ENCODE data around the gene LCMT2.

Gene LCMT2

GRCh38 chr15:43347114-43347513 is 16.7 kb upstream of the LCMT2 start:
- H3K9ac ChIP-seq (ENCODE audit: low read depth in 1 of 2, low read length in 2 of 2): no peak overlapping the region
- no peak overlapping the region for H3K27ac ChIP-seq (ENCODE audit: low read depth in 2 of 2, low read length in 2 of 2)
- peaks cover 15 to 34% of the 10 kb centered on the region in 2 donors for H3K36me3 ChIP-seq (ENCODE audit: control insufficient read depth in 2 of 2, insufficient read depth in 2 of 2, low read length in 2 of 2)
- H3K9me3 ChIP-seq (ENCODE audit: control insufficient read depth in 2 of 2, low read length in 2 of 2): no peaks in the 10 kb centered on the region
- H3K4me1 ChIP-seq (ENCODE audit: control insufficient read depth in 2 of 2, insufficient read depth in 2 of 2, low read length in 2 of 2): no peaks in the 10 kb centered on the region
- no peak overlapping the region for H3K4me3 ChIP-seq (ENCODE audit: low read length in 2 of 2)
- H3K27me3 ChIP-seq (ENCODE audit: control insufficient read depth in 2 of 2, insufficient read depth in 2 of 2, low read length in 2 of 2): no peaks in the 10 kb centered on the region

GRCh38 chr15:43346305-43346704 is 15.9 kb upstream of the LCMT2 start:
- Histone ChIP-seq H3K9ac (ENCODE audit: low read depth in 1 of 2, low read length in 2 of 2) (no peak overlapping the region), H3K27me3 (ENCODE audit: control insufficient read depth in 2 of 2, insufficient read depth in 2 of 2, low read length in 2 of 2) (no peaks in the 10 kb centered on the region), H3K36me3 (ENCODE audit: control insufficient read depth in 2 of 2, insufficient read depth in 2 of 2, low read length in 2 of 2) (peaks cover 15 to 29% of the 10 kb centered on the region in 2 donors), H3K4me1 (ENCODE audit: control insufficient read depth in 2 of 2, insufficient read depth in 2 of 2, low read length in 2 of 2) (no peaks in the 10 kb centered on the region), H3K9me3 (ENCODE audit: control insufficient read depth in 2 of 2, low read length in 2 of 2) (no peaks in the 10 kb centered on the region), H3K27ac (ENCODE audit: low read depth in 2 of 2, low read length in 2 of 2) (no peak overlapping the region), H3K4me3 (ENCODE audit: low read length in 2 of 2) (no peak overlapping the region)

- Histone ChIP-seq H3K4me1 (ENCODE audit: control insufficient read depth in 2 of 2, insufficient read depth in 2 of 2, low read length in 2 of 2) (peaks cover 13 to 19% of the 10 kb centered on the region in 2 donors), H3K36me3 (ENCODE audit: control insufficient read depth in 2 of 2, insufficient read depth in 2 of 2, low read length in 2 of 2) (peaks cover 2 to 3% of the 10 kb centered on the region in 2 donors), H3K9ac (ENCODE audit: low read depth in 1 of 2, low read length in 2 of 2) (peak overlapping the region; percentile 71 to 73)
Measured at GRCh38 chr15:43330780-43331087, 361 bp upstream of the LCMT2 start.

GRCh38 chr15:43329217-43329959 is 985 bp downstream of the LCMT2 start:
- Histone ChIP-seq H3K27ac (ENCODE audit: low read depth in 2 of 2, low read length in 2 of 2) (peak overlapping the region; percentile 94 to 97), H3K9me3 (ENCODE audit: control insufficient read depth in 2 of 2, low read length in 2 of 2) (no peaks in the 10 kb centered on the region), H3K4me3 (ENCODE audit: low read length in 2 of 2) (peak overlapping the region; percentile 89), H3K27me3 (ENCODE audit: control insufficient read depth in 2 of 2, insufficient read depth in 2 of 2, low read length in 2 of 2) (no peaks in the 10 kb centered on the region), H3K9ac (ENCODE audit: low read depth in 1 of 2, low read length in 2 of 2) (peak overlapping the region; percentile 71 to 73), H3K36me3 (ENCODE audit: control insufficient read depth in 2 of 2, insufficient read depth in 2 of 2, low read length in 2 of 2) (peaks cover 2 to 3% of the 10 kb centered on the region in 2 donors), H3K4me1 (ENCODE audit: control insufficient read depth in 2 of 2, insufficient read depth in 2 of 2, low read length in 2 of 2) (peaks cover 13 to 19% of the 10 kb centered on the region in 2 donors)

More at GRCh38 chr15:43330780-43331087, 361 bp upstream of the LCMT2 start:
- Histone ChIP-seq H3K27ac (ENCODE audit: low read depth in 2 of 2, low read length in 2 of 2) (peak overlapping the region; percentile 94 to 97), H3K27me3 (ENCODE audit: control insufficient read depth in 2 of 2, insufficient read depth in 2 of 2, low read length in 2 of 2) (no peaks in the 10 kb centered on the region), H3K4me3 (ENCODE audit: low read length in 2 of 2) (peak overlapping the region; percentile 89), H3K9me3 (ENCODE audit: control insufficient read depth in 2 of 2, low read length in 2 of 2) (no peaks in the 10 kb centered on the region)

DNA sequence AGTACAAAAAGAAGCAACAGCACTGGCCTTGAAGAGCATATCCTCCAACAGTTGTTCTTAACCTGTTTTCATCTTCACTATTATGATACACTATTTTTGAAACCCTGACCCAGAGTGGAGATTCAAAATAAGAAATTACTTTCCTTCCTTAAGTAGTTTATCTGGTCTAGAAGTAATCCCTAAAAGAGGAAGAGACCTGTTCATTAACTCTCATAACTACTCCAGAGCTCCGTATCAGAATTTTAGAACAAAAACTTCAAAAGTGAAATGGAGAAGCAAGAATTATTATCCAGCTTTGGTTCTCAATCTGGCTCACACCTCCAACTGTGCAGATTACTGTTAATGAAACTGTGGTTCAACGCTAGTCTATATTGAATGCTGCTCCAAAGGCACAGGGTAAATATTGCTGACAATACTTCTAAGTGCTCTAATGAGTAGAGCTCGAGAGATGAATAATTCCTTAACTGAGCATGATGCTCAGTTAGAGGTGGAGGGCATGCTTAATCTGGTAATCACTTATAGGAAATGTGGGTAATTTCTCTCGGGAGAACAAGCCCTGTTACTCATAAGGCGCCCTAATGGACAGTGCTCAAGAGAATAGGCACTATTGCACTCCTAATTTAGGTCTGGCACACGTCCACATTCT is 5.2 kb downstream of the LCMT2 start:
- peaks cover 0 to 3% of the 10 kb centered on the region in 2 donors for H3K36me3 ChIP-seq (ENCODE audit: control insufficient read depth in 2 of 2, insufficient read depth in 2 of 2, low read length in 2 of 2)

GRCh38 chr15:43318990-43319771 is 11.2 kb downstream of the LCMT2 start:
- Histone ChIP-seq H3K9ac (ENCODE audit: low read depth in 1 of 2, low read length in 2 of 2) (no peak overlapping the region), H3K36me3 (ENCODE audit: control insufficient read depth in 2 of 2, insufficient read depth in 2 of 2, low read length in 2 of 2) (no peaks in the 10 kb centered on the region), H3K4me3 (ENCODE audit: low read length in 2 of 2) (no peak overlapping the region), H3K27me3 (ENCODE audit: control insufficient read depth in 2 of 2, insufficient read depth in 2 of 2, low read length in 2 of 2) (no peaks in the 10 kb centered on the region), H3K4me1 (ENCODE audit: control insufficient read depth in 2 of 2, insufficient read depth in 2 of 2, low read length in 2 of 2) (no peaks in the 10 kb centered on the region), H3K9me3 (ENCODE audit: control insufficient read depth in 2 of 2, low read length in 2 of 2) (no peaks in the 10 kb centered on the region), H3K27ac (ENCODE audit: low read depth in 2 of 2, low read length in 2 of 2) (no peak overlapping the region)

More for the DNA sequence above, 5.2 kb downstream of the LCMT2 start:
- Histone ChIP-seq H3K9me3 (ENCODE audit: control insufficient read depth in 2 of 2, low read length in 2 of 2) (no peaks in the 10 kb centered on the region), H3K4me3 (ENCODE audit: low read length in 2 of 2) (no peak overlapping the region), H3K9ac (ENCODE audit: low read depth in 1 of 2, low read length in 2 of 2) (no peak overlapping the region), H3K27me3 (ENCODE audit: control insufficient read depth in 2 of 2, insufficient read depth in 2 of 2, low read length in 2 of 2) (no peaks in the 10 kb centered on the region), H3K4me1 (ENCODE audit: control insufficient read depth in 2 of 2, insufficient read depth in 2 of 2, low read length in 2 of 2) (peaks cover 13 to 14% of the 10 kb centered on the region in 2 donors), H3K27ac (ENCODE audit: low read depth in 2 of 2, low read length in 2 of 2) (no peak overlapping the region)

GRCh38 chr15:43317566-43318184 is 12.7 kb downstream of the LCMT2 start:
- H3K36me3 ChIP-seq (ENCODE audit: control insufficient read depth in 2 of 2, insufficient read depth in 2 of 2, low read length in 2 of 2): no peaks in the 10 kb centered on the region
- H3K27ac ChIP-seq (ENCODE audit: low read depth in 2 of 2, low read length in 2 of 2): no peak overlapping the region
- H3K9me3 ChIP-seq (ENCODE audit: control insufficient read depth in 2 of 2, low read length in 2 of 2): no peaks in the 10 kb centered on the region
- peaks cover 0 to 2% of the 10 kb centered on the region in 2 donors for H3K27me3 ChIP-seq (ENCODE audit: control insufficient read depth in 2 of 2, insufficient read depth in 2 of 2, low read length in 2 of 2)
- no peak overlapping the region for H3K4me3 ChIP-seq (ENCODE audit: low read length in 2 of 2)
- no peak overlapping the region for H3K9ac ChIP-seq (ENCODE audit: low read depth in 1 of 2, low read length in 2 of 2)
- no peaks in the 10 kb centered on the region for H3K4me1 ChIP-seq (ENCODE audit: control insufficient read depth in 2 of 2, insufficient read depth in 2 of 2, low read length in 2 of 2)

DNA sequence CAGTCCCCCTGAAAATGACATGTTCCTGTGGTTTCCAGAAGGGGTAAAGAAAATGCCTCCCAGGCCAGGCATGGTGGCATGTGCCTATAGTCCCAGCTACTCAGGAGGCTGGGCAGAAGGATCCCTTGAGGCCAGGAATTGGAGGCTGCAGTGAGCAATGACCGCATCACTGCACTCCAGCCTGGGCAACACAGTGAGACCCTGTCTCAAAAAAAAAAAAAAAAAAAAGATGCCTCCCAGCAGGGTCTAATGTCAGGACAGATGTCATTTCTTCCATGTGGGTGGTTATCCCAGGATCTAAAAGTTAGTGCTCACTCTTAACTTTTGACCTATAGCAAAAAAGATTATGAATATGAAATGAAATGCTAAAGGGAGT is 13.4 kb downstream of the LCMT2 start:
- H3K27ac ChIP-seq (ENCODE audit: low read depth in 2 of 2, low read length in 2 of 2): no peak overlapping the region
- H3K4me1 ChIP-seq (ENCODE audit: control insufficient read depth in 2 of 2, insufficient read depth in 2 of 2, low read length in 2 of 2): no peaks in the 10 kb centered on the region
- no peak overlapping the region for H3K9ac ChIP-seq (ENCODE audit: low read depth in 1 of 2, low read length in 2 of 2)
- H3K4me3 ChIP-seq (ENCODE audit: low read length in 2 of 2): no peak overlapping the region
- peaks cover 0 to 2% of the 10 kb centered on the region in 2 donors for H3K27me3 ChIP-seq (ENCODE audit: control insufficient read depth in 2 of 2, insufficient read depth in 2 of 2, low read length in 2 of 2)
- H3K9me3 ChIP-seq (ENCODE audit: control insufficient read depth in 2 of 2, low read length in 2 of 2): no peaks in the 10 kb centered on the region
- H3K36me3 ChIP-seq (ENCODE audit: control insufficient read depth in 2 of 2, insufficient read depth in 2 of 2, low read length in 2 of 2): no peaks in the 10 kb centered on the region

DNA sequence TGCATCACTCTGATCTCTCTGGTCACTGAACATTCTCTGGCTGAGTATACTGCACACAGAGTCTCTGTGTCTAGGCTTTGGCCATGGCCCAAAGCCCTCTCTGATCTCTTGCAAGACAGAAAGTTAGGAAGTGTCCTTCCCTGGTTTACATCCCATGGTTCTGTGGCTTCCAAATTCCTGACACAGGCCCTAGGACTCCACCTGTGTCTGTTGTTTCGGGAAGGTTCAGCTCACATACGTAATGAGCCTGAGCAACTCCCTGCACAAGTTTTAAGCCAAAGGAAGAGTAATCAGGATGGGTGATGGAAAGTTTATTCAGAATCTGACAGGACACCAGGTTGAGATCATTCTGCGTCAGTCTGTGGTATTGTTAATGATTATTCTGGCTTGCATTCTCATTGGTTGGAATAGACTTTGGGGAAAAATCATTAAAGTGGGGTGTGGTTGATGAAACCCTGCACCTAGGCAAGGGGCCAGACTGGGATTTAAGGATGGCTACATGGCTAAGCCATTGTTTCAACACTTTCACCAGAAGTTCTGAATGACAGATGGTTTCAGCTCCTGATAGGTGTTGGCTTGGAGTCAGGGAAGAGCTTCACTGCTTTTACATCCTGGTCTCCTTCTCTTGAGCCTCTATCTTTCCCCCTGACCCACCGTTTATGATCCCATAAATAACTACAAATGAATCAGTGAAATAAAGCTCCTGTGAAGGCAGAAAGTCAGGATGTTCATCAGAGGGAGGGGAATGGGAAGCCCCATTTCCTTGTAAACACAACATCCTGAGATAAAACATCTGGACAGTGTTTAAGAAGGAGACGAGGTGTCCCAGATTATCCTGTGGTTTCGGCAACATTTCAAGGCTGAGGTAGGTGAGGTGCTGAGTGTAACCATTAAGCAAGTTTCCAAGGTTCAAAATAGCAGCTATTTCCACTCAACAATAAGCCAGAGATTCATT is 14.1 kb downstream of the LCMT2 start:
- peaks cover 0 to 2% of the 10 kb centered on the region in 2 donors for H3K27me3 ChIP-seq (ENCODE audit: control insufficient read depth in 2 of 2, insufficient read depth in 2 of 2, low read length in 2 of 2)
- peak overlapping the region in 1 of 2 donors; percentile 35 for H3K27ac ChIP-seq (ENCODE audit: low read depth in 2 of 2, low read length in 2 of 2)
- H3K36me3 ChIP-seq (ENCODE audit: control insufficient read depth in 2 of 2, insufficient read depth in 2 of 2, low read length in 2 of 2): no peaks in the 10 kb centered on the region
- no peak overlapping the region for H3K4me3 ChIP-seq (ENCODE audit: low read length in 2 of 2)
- no peaks in the 10 kb centered on the region for H3K4me1 ChIP-seq (ENCODE audit: control insufficient read depth in 2 of 2, insufficient read depth in 2 of 2, low read length in 2 of 2)
- no peak overlapping the region for H3K9ac ChIP-seq (ENCODE audit: low read depth in 1 of 2, low read length in 2 of 2)
- no peaks in the 10 kb centered on the region for H3K9me3 ChIP-seq (ENCODE audit: control insufficient read depth in 2 of 2, low read length in 2 of 2)

Measured in mucosa of rectum (tissue), 2 donors.